ENCODE results near the gene RAB15. TPM values are rescaled to one million over a fixed set of nuclear protein-coding genes. Genes with fewer than 3 reads are reported as not detected.

RAB15 gene
- total RNA-seq, 1 experiment from 2014 or later, result 3.3 TPM

- no peak for DNase-seq (ENCODE audit: low read depth, low spot score)
- Histone ChIP-seq H3K9me3 (ENCODE audit: control insufficient read depth in 1 of 2, insufficient read depth in 1 of 2, low read depth in 1 of 2, low read length in 2 of 2) (no peaks in the 10 kb centered on the region), H2AFZ (ENCODE audit: low read depth, low read length, poor library complexity, severe bottlenecking) (no peak overlapping the region), H3K79me2 (ENCODE audit: insufficient read depth, low read length) (peaks cover 77% of the 10 kb centered on the region), H3K27me3 (ENCODE audit: insufficient read depth, low read length) (no peaks in the 10 kb centered on the region), H3K9ac (ENCODE audit: low read length) (no peak overlapping the region), H3K36me3 (ENCODE audit: control insufficient read depth in 1 of 2, insufficient read depth in 2 of 2, low read length in 2 of 2) (no peaks in the 10 kb centered on the region), H3K4me2 (ENCODE audit: low read length) (no peak overlapping the region), H4K20me1 (ENCODE audit: insufficient read depth) (no peaks in the 10 kb centered on the region), H3K27ac (ENCODE audit: low read depth, low read length) (no peak overlapping the region), H3K9me2 (ENCODE audit: insufficient read depth) (no peaks in the 10 kb centered on the region), H3K4me3 (replicated peaks in 1 of 2; ENCODE audit: low read depth in 1 of 2, low read length in 2 of 2) (no peak overlapping the region), H3K4me1 (ENCODE audit: control insufficient read depth in 1 of 2, insufficient read depth in 2 of 2, low read length in 2 of 2) (peaks cover 4 to 16% of the 10 kb centered on the region in 2 experiments; a peak in 2 of 4 replicates)
- ChIA-PET RAD21 (ENCODE audit: low non-redundant PET in 1 of 2, low total read pairs in 2 of 2, uncharacterized antibody in 2 of 2, unreplicated experiment in 2 of 2) (no interaction called here), POLR2A (no interaction called here), CTCF (interaction anchor here (1.3 kb wide), 1 partner anchor 8 kb away, joined by 6 read pairs; the partner anchor contains the start of gene FNTB)
- TF ChIP-seq REST (IDR thresholded peaks at IDR 0.05; ENCODE audit: low read depth) (no peak), EZH2phosphoT487 (IDR thresholded peaks at IDR 0.05; ENCODE audit: borderline replicate concordance) (no peak), SIN3A (IDR thresholded peaks at IDR 0.05; ENCODE audit: low read depth) (no peak), SP1 (IDR thresholded peaks at IDR 0.05; ENCODE audit: low read depth) (no peak), YY1 (IDR thresholded peaks at IDR 0.05; ENCODE audit: extremely low read depth, insufficient replicate concordance, low read depth, low read length) (no peak), CEBPB (IDR thresholded peaks at IDR 0.05; ENCODE audit: low read depth) (no peak), JUND (IDR thresholded peaks at IDR 0.05) (no peak), POLR2A (IDR thresholded peaks at IDR 0.05; ENCODE audit: borderline replicate concordance, extremely low read depth, insufficient read depth, insufficient read length) (no peak), SRF (IDR thresholded peaks at IDR 0.05; ENCODE audit: low read depth) (no peak), CBX3 (IDR thresholded peaks at IDR 0.05; ENCODE audit: low read depth) (no peak), ZNF274 (IDR thresholded peaks at IDR 0.05; ENCODE audit: low read depth, low read length) (no peak), TCF7L2 (IDR thresholded peaks at IDR 0.05; ENCODE audit: borderline replicate concordance, extremely low read depth, insufficient read depth, insufficient read length) (no peak), EGR1 (IDR thresholded peaks at IDR 0.05; ENCODE audit: low read depth) (no peak), ELF1 (IDR thresholded peaks at IDR 0.05; ENCODE audit: borderline replicate concordance, low read depth) (no peak), POLR2AphosphoS5 (IDR thresholded peaks at IDR 0.05; ENCODE audit: low read depth, low read length) (no peak)
- TF ChIP-seq, protein P1, sequence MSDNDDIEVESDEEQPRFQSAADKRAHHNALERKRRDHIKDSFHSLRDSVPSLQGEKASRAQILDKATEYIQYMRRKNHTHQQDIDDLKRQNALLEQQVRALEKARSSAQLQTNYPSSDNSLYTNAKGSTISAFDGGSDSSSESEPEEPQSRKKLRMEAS (IDR thresholded peaks at IDR 0.05), result no peak
- TF ChIP-seq, protein P2, sequence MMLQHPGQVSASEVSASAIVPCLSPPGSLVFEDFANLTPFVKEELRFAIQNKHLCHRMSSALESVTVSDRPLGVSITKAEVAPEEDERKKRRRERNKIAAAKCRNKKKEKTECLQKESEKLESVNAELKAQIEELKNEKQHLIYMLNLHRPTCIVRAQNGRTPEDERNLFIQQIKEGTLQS (IDR thresholded peaks at IDR 0.05), result no peak
- ATAC-seq, result no peak
- no TSS peak for BruUV-seq (replicated peaks)
- intact Hi-C loops (cut with micrococcal nuclease), result no loop called here
Measured at GRCh38 chr14:64994540-64994939, 22.4 kb upstream of the RAB15 start.
